ENCODE measurements around the gene PKNOX2.
"Not testable (repeated sequence)": the region's sequence is repeated elsewhere in the genome, so short reads cannot be mapped to it uniquely, and the experiment has no call there.

PKNOX2 gene

DNA sequence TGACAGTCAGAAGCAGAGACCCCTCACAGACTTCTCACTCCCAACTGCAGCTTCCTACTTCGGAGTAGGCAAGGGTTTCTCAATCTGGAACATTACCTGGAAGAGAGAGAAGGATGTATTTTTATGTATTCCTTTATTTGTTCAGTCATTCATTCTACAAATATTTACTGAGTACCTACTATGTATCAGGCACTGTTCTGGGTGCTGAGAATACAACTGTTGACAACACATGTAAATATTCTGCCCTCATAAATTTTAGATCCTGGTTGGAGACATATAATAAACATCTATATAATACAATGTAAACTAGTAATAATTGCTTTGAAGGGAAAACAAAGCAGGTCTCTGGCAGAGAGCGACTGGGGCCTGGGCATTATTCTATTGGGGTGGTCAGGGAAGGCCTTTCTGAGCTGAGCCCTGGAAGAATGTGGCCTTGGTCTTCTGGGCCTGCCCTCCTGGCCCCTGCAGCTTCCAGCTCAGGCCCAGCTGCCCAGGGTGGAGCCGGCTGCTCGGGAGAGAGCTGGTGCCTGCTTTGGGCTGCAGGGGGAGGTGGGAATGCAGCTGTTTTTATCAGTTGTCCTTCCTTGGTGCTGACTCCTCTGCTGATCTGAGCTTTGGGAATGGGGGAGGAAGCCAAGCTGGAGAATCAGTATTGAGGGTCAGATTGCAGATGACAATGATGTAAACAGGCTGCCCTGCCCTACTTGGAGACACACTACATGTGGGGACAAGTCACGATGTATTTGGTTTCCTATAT, 46.8 kb downstream of the PKNOX2 start:
- no peak for FAIRE-seq

DNA sequence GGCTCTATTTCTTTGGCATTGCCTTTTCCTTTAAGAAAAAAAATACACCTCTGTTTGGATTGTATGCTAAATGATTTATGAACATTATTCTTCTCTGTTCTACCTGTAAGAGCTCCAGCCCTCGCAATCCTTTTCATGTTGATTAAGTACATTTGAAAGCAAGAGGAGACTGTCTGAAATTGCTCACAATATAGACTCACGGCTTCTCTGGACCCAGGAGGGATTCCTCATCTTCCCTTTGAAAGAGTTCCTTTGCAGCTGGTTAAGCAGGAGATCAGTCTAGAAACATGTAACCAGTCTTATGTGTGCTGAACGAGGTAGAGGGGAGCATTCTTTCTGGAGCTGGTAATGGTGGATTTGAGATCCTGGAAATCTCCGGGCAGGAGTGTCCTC, 47.4 kb downstream of the PKNOX2 start:
- FAIRE-seq, result no peak

GRCh38 chr11:125214601-125215565, 50.3 kb downstream of the PKNOX2 start:
- FAIRE-seq, result no peak

GRCh38 chr11:125215976-125216375, 51.4 kb downstream of the PKNOX2 start:
- no peak for FAIRE-seq

- FAIRE-seq, result no peak
Measured at GRCh38 chr11:125218336-125218735, 53.8 kb downstream of the PKNOX2 start.

GRCh38 chr11:125221461-125221860, 56.9 kb downstream of the PKNOX2 start:
- FAIRE-seq, result no peak

DNA sequence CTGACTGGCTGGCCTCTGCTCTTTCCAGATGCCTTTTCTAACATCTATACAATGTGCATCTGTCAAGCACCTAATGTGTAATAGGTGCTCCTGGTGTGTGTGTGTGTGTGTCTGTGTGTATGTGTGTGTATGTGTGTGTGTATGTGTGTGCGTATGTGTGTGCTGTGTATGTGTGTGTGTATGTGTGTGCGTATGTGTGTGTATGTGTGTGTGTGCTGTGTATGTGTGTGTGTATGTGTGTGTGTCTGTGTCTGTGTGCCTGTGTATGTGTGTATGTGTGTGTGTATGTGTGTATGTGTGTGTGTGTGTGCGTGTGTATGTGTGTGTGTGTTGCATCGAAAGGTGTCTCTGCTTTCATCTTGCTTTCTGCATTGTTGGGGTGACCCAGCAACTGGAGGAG, 57.9 kb downstream of the PKNOX2 start:
- FAIRE-seq, result no peak

- not testable (repeated sequence) for FAIRE-seq
Measured at GRCh38 chr11:125223161-125223560, 58.6 kb downstream of the PKNOX2 start.

- no peak for FAIRE-seq
Measured at GRCh38 chr11:125223901-125224361, 59.4 kb downstream of the PKNOX2 start.

DNA sequence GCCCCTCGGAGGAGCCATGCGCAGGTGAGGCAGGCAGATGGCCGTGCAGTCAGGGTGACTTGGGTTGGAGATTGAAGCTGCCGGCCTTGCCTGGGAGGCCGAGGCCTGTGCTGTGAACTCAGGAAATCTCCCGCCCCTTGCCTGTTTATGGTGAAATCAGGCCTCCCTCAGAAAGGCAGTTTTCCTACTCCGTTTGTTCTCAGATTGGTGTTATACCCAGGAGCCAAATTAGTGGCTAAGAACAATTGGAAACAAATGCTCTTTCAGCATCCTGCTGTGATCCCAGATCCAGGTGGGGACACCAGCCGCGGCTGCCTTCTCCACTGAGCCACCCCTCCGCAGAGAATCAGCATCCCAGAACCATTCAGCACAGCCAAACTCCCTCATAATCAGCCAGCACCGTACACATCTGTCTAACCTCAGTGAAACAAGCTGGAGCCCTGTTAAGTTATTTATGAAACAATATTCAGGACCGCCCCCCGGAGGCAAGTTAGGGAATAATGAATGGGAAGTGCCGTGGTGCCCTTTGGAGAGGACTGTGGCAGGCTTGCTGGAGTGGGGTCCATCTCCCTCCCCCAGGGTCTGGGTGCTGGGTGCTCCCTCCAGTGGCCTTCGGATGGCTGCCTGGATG, 60.0 kb downstream of the PKNOX2 start:
- no peak for FAIRE-seq

- FAIRE-seq, result no peak
Measured at GRCh38 chr11:125225401-125225800, 60.9 kb downstream of the PKNOX2 start.

GRCh38 chr11:125226031-125226430, 61.5 kb downstream of the PKNOX2 start:
- FAIRE-seq, result no peak

DNA sequence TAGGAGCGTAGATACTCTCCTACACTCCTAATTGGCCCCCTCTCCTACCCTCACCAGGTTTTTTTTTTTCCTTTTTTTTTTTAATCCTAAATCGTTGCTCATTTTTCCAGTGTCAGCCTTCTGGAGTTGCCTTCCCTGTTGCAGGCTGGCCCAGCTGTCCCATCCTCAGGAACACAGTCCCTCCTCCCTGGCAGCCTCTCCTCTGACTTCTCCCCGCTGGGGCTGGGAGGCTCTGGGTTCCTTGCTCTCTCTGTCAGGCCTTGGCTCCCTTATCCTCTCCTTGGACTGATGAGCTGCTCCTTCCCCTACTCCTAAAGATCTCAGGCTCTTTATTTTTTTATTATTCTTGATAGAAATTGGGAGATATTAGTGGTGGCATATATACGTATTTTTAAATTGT, 62.2 kb downstream of the PKNOX2 start:
- FAIRE-seq, result no peak

- FAIRE-seq, result no peak
Measured at GRCh38 chr11:125227151-125227550, 62.6 kb downstream of the PKNOX2 start.

GRCh38 chr11:125228445-125228844, 63.9 kb downstream of the PKNOX2 start:
- no peak for FAIRE-seq

- FAIRE-seq, result no peak
Measured at GRCh38 chr11:125228993-125229392, 64.4 kb downstream of the PKNOX2 start.

DNA sequence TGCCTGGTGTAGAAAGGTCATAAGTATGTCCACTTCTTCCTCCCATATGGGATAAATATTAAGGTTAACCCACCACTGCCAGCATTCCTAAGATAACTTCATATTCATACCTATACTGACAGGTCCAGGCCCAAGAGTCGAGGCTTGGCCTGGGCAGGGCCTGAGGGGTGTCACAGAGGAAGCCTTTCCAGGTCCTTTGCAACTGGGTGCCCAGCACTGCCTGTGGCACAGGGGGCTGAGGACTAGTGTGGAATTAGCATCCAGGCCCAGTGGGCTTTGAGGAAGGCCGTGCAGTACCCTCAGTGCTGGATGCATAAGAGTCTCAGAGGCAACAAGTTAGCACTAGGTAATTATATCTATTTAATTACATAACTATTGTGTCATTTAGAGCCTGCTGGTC, 65.4 kb downstream of the PKNOX2 start:
- FAIRE-seq, result no peak

DNA sequence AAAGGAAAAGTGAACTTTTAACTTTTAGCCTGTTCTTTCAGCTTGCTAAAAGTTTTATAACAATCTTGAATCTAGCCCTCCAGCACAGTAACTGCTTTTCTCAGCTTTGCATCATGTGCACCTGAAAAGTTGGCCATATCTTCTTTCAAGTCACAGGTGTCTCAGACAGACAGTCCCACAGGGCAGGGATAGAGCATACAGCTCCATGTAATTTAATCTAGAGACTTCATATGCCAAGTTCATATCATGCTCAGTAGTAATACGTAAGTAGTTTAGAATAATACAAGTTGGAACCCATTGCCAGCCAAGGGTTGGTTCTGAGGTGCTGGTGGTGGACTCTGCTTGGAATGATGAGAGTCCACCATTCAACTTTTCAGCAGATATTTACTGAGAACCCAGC, 68.6 kb downstream of the PKNOX2 start:
- FAIRE-seq, result no peak

DNA sequence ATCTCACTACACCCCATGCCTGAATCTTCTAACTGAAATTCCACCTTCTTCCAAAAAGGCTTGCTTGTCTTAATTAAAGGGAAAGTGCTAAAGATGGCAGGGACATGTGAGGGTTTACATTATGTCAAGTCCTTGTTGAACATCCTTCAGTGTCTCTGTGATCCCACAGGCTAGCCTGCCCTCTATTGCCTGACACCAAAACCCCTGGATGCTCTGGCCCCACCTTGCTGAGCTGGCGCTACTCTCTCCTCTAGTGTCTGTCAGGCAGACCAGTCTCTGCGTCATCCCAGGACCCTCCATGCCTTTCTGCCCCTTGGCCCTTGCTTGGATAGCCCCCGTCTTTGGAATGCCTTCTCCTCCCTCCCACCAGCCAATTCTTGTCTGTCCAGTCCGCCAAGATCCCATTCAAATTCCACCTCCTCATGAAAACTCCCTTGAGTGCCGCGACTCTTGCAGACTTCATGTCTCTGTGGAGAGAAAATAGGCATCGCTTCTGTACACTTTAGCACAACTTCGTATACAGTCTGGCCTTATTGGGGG, 69.3 kb downstream of the PKNOX2 start:
- FAIRE-seq, result no peak

DNA sequence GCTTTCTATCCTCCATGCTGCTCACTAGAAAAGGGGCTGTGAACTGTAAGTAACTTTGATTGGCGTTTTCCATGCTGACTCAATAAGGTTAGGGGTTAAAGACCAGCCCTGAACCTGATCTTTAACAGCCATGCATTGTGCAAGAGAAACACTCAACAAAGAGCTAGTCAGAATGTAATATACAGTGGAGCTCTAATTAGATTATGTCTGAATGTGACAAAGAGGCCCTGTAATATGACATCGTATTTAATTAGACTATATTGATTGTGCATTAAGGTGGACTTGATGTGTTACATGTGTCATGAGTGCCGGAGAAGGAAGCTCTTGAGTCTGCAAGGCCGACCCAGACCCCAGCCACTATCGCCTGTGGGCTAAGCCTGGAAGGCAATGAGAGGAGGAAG, 70.5 kb downstream of the PKNOX2 start:
- no peak for FAIRE-seq

- no peak for FAIRE-seq
Measured at GRCh38 chr11:125236072-125236825, 71.7 kb downstream of the PKNOX2 start.
